Activated CD8-positive, alpha-beta memory T cell treated with anti-CD3 and anti-CD28 coated beads, Interleukin-2, amount 50 U/mL, for 1 hour (primary cell): ENCODE measurements around the gene COQ3.
"Not testable (repeated sequence)": the region's sequence is repeated elsewhere in the genome, so short reads cannot be mapped to it uniquely, and the experiment has no call there.

ENCODE experiments used
- DNase-seq: peaks from one replicate; pipeline ENCODE4 v3.0.0-alpha.2; 2020; ENCODE audit errors: extremely low read depth

Gene COQ3

GRCh38 chr6:99384507-99384906 lies 9.5 kb downstream of the COQ3 start:
- DNase-seq = no peak

GRCh38 chr6:99378636-99379035 lies 15.4 kb downstream of the COQ3 start:
- no peak for DNase-seq

- no peak for DNase-seq
These were observed 24.5 kb downstream of the COQ3 start for GRCh38 chr6:99369533-99369932.

GRCh38 chr6:99366852-99367251 lies 27.1 kb downstream of the COQ3 start:
- DNase-seq = no peak

GRCh38 chr6:99364026-99364425 lies 30.0 kb downstream of the COQ3 start:
- DNase-seq = no peak

- no peak for DNase-seq
These were observed 31.2 kb downstream of the COQ3 start for GRCh38 chr6:99362678-99363268.

GRCh38 chr6:99359800-99360199 lies 34.2 kb downstream of the COQ3 start:
- no peak for DNase-seq

- no peak for DNase-seq
These were observed 37.4 kb downstream of the COQ3 start for GRCh38 chr6:99356641-99357040.

GRCh38 chr6:99354983-99355382 lies 39.0 kb downstream of the COQ3 start:
- DNase-seq = no peak

- DNase-seq = no peak
These were observed 40.9 kb downstream of the COQ3 start for GRCh38 chr6:99353126-99353525.

GRCh38 chr6:99350573-99350972 lies 43.4 kb downstream of the COQ3 start:
- DNase-seq = no peak

GRCh38 chr6:99349171-99350141 lies 44.5 kb downstream of the COQ3 start, which contains the start of gene FAXC:
Gene FAXC, minus strand, starts transcription at chr6:99349674. Its CDS starts 302 bp downstream, at chr6:99349372.
- no peak for DNase-seq

- no peak for DNase-seq
These were observed 45.5 kb downstream of the COQ3 start for GRCh38 chr6:99348288-99349170.

GRCh38 chr6:99347804-99348203 lies 46.2 kb downstream of the COQ3 start:
- DNase-seq = no peak

- DNase-seq = no peak
These were observed 47.4 kb downstream of the COQ3 start for GRCh38 chr6:99346595-99346994.

GRCh38 chr6:99345164-99345563 lies 48.8 kb downstream of the COQ3 start:
- no peak for DNase-seq

GRCh38 chr6:99344289-99344688 lies 49.7 kb downstream of the COQ3 start:
- no peak for DNase-seq

GRCh38 chr6:99341862-99342455 lies 52.0 kb downstream of the COQ3 start:
- DNase-seq = no peak

GRCh38 chr6:99338188-99338587 lies 55.8 kb downstream of the COQ3 start:
- no peak for DNase-seq

GRCh38 chr6:99335298-99335697 lies 58.7 kb downstream of the COQ3 start:
- not testable (repeated sequence) for DNase-seq

GRCh38 chr6:99334526-99335127 lies 59.4 kb downstream of the COQ3 start:
- no peak for DNase-seq
